Suprapubic skin (tissue), 4 donors: Measurements from ENCODE around the gene GRP.

ENCODE experiments used
- CTCF ChIP-seq, 2 donors: fragments of 200-600 bp in 1 of 2; fragments of 450-650 bp in 1 of 2; sonication (generic) in 1 of 2; IDR thresholded peaks; one replicate each; pipeline ENCODE4 v1.5.1; 2016 to 2019; ENCODE audit warnings: antibody characterized with exemption in 2 of 2, mild to moderate bottlenecking in 1 of 2, moderate library complexity in 1 of 2
- EP300 ChIP-seq: sonication (generic); formaldehyde crosslinking; IDR thresholded peaks from one replicate; pipeline ENCODE4 v1.6.1; 2017; ENCODE audit warnings: antibody characterized with exemption
- POLR2A ChIP-seq, 2 donors: fragments of 450-650 bp; IDR thresholded peaks; one replicate each; pipeline ENCODE4 v1.6.1; 2017; ENCODE audit warnings: antibody characterized with exemption in 2 of 2, mild to moderate bottlenecking in 2 of 2, moderate library complexity in 2 of 2
- POLR2AphosphoS5 ChIP-seq, 3 donors: sonication (generic); formaldehyde crosslinking; IDR thresholded peaks; one replicate each; pipeline ENCODE4 v1.6.1; 2017; ENCODE audit warnings: antibody characterized with exemption in 3 of 3

GRCh38 chr18:59229191-59229590 lies 9.2 kb downstream of the GRP start:
- TF ChIP-seq EP300: no peak
- TF ChIP-seq CTCF (IDR thresholded peaks at IDR 0.05): no peak
- TF ChIP-seq POLR2A (IDR thresholded peaks at IDR 0.05): no peak
- no peak for TF ChIP-seq POLR2AphosphoS5 (IDR thresholded peaks at IDR 0.05)
